Measurements from ENCODE around the gene ARMC2.

GRCh38 chr6:108873251-108873650 is 25.0 kb downstream of the ARMC2 start:
- TF ChIP-seq CTCF (IDR thresholded peaks at IDR 0.05; ENCODE audit: low read depth, low read length) (no peak), MAX (IDR thresholded peaks at IDR 0.05; ENCODE audit: low read depth, low read length) (no peak)
